Loucy (cell line): ENCODE data around the gene DOCK8.
A peak's percentile ranks its signal among the peaks of the same experiment; 100 is the strongest.
"Not testable (repeated sequence)": the region's sequence is repeated elsewhere in the genome, so short reads cannot be mapped to it uniquely, and the experiment has no call there.

Experiments used
- H2AFZ ChIP-seq: fragments of 200-600 bp; sonication (generic); 2 replicates; pipeline ENCODE4 v1.6.0; 2016; ENCODE audit warnings: antibody characterized with exemption, mild to moderate bottlenecking, low read length, moderate library complexity
- H3F3A ChIP-seq: fragments of 200-600 bp; 2 replicates; pipeline ENCODE4 v1.6.0; 2016; ENCODE audit warnings: antibody characterized with exemption, low read depth, mild to moderate bottlenecking
- H3K27me3 ChIP-seq: fragments of 200-600 bp; sonication (generic); 2 replicates; pipeline ENCODE4 v1.6.1; 2014; ENCODE audit warnings: low read length, mild to moderate bottlenecking; ENCODE audit not compliant: insufficient read depth, poor library complexity, severe bottlenecking
- H3K36me3 ChIP-seq: fragments of 200-600 bp; sonication (generic); 2 replicates; pipeline ENCODE4 v1.6.1; 2016; ENCODE audit warnings: low read length; ENCODE audit not compliant: insufficient read depth
- H3K4me1 ChIP-seq: fragments of 200-600 bp; sonication (generic); 2 replicates; pipeline ENCODE4 v1.5.1; 2014; ENCODE audit warnings: low read length, mild to moderate bottlenecking; ENCODE audit not compliant: insufficient read depth, poor library complexity, severe bottlenecking
- H3K4me2 ChIP-seq: fragments of 200-600 bp; sonication (generic); 2 replicates; pipeline ENCODE4 v1.6.0; 2014; ENCODE audit warnings: antibody characterized with exemption, low read length, low read depth, mild to moderate bottlenecking; ENCODE audit not compliant: poor library complexity, severe bottlenecking
- H3K4me3 ChIP-seq: fragments of 200-600 bp; sonication (generic); 2 replicates; pipeline ENCODE4 v1.5.1; 2014; ENCODE audit warnings: low read length, mild to moderate bottlenecking, mixed read lengths; ENCODE audit not compliant: poor library complexity, severe bottlenecking
- H3K79me2 ChIP-seq: fragments of 200-600 bp; sonication (generic); 2 replicates; pipeline ENCODE4 v1.6.1; 2014; ENCODE audit warnings: low read length; ENCODE audit not compliant: insufficient read depth
- H3K9ac ChIP-seq: fragments of 200-600 bp; sonication (generic); 2 replicates; pipeline ENCODE4 v1.6.0; 2014; ENCODE audit warnings: mild to moderate bottlenecking, low read depth, low read length, moderate library complexity; ENCODE audit not compliant: poor library complexity, severe bottlenecking
- H3K9me2 ChIP-seq: fragments of 200-600 bp; sonication (generic); replicated peaks from 2 replicates; pipeline ENCODE4 v1.6.1; 2016; ENCODE audit warnings: low read depth, low read length, mixed read lengths
- H3K9me3 ChIP-seq: fragments of 200-600 bp; sonication (generic); 2 replicates; pipeline ENCODE4 v1.6.1; 2014; ENCODE audit warnings: mild to moderate bottlenecking, antibody characterized with exemption, low read length, low read depth; ENCODE audit not compliant: insufficient read depth
- H4K20me1 ChIP-seq: fragments of 200-600 bp; sonication (generic); 2 replicates; pipeline ENCODE4 v1.6.0; 2014; ENCODE audit warnings: antibody characterized with exemption, low read length, mild to moderate bottlenecking; ENCODE audit not compliant: insufficient read depth, poor library complexity, severe bottlenecking
- EZH2phosphoT487 ChIP-seq: fragments of 200-600 bp; IDR thresholded peaks from 2 replicates; pipeline ENCODE4 v1.6.1; 2018; ENCODE audit warnings: antibody characterized with exemption, mild to moderate bottlenecking, moderate library complexity, borderline replicate concordance
- TF ChIP-seq, protein P1 (sequence below): fragments of 200-600 bp; sonication (generic); conservative IDR thresholded peaks from 2 replicates; pipeline ENCODE4 v1.5.1; 2014; ENCODE audit warnings: mild to moderate bottlenecking, antibody characterized with exemption, low read length

Gene DOCK8

DNA sequence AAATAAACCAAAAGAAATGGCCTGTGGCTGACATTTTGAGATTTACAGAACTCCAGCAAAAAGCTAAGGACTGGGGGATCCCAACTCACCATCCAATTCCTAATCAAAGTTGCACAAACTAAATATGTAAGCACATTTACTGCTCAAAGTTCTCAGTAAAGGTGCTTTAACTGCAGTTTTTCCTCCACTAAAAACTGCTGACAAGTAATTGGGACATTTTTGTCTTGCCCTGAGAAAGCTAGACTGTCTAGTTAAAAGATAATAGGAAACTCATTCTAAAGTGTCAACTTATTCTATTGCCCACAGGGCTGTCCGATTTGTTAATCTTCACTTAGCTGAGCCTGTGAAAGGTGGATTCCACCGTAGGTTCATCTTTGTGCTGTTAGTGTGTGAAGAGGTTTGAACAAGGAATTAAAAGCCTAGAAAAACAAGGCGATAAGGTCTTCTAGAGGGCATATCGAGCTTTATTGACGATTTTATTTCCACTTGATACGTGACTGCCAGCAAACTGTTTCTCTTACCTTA, 1.0 kb downstream of the DOCK8 start:
- H3K4me1 ChIP-seq, result peaks cover 51% of the 10 kb centered on the region
- H3F3A ChIP-seq, result peaks cover 9% of the 10 kb centered on the region; the same call in 1 of the 2 replicates
- H3K9me2 ChIP-seq, result no peaks in the 10 kb centered on the region
- H3K9me3 ChIP-seq, result no peaks in the 10 kb centered on the region
- H4K20me1 ChIP-seq, result no peaks in the 10 kb centered on the region
- peak overlapping the region; percentile 90 for H3K4me2 ChIP-seq
- no peaks in the 10 kb centered on the region for H3K36me3 ChIP-seq
- H3K9ac ChIP-seq, result peak overlapping the region; percentile 85
- TF ChIP-seq, protein P1, sequence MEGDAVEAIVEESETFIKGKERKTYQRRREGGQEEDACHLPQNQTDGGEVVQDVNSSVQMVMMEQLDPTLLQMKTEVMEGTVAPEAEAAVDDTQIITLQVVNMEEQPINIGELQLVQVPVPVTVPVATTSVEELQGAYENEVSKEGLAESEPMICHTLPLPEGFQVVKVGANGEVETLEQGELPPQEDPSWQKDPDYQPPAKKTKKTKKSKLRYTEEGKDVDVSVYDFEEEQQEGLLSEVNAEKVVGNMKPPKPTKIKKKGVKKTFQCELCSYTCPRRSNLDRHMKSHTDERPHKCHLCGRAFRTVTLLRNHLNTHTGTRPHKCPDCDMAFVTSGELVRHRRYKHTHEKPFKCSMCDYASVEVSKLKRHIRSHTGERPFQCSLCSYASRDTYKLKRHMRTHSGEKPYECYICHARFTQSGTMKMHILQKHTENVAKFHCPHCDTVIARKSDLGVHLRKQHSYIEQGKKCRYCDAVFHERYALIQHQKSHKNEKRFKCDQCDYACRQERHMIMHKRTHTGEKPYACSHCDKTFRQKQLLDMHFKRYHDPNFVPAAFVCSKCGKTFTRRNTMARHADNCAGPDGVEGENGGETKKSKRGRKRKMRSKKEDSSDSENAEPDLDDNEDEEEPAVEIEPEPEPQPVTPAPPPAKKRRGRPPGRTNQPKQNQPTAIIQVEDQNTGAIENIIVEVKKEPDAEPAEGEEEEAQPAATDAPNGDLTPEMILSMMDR, result no peak
- no peak for TF ChIP-seq EZH2phosphoT487
- peaks cover 59% of the 10 kb centered on the region for H3K79me2 ChIP-seq
- H3K4me3 ChIP-seq, result peak overlapping the region; percentile 75
- H3K27me3 ChIP-seq, result no peaks in the 10 kb centered on the region
- peak overlapping the region; percentile 81; the same call in 1 of the 2 replicates for H2AFZ ChIP-seq

DNA sequence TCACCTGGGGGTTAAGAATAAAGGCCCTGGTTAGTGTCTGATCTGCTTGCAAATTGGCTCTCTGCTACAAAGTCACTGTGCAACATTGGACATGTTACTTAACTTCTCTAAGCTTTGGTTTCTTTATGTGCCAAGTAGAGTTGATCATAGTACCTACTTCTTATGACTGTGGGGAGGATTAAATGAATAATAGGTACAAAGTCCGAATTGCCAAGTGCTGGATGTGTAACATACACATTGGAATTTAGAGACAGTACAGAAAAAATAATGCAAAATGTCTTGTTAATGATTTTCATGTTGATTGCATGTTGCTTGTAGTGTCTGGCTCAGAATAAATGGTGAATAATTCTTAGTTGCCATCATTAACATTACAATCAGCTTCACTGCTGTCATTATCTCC, 2.2 kb downstream of the DOCK8 start:
- Histone ChIP-seq H3K9me3 (no peaks in the 10 kb centered on the region), H3K9me2 (no peaks in the 10 kb centered on the region), H3K4me2 (peak overlapping the region; percentile 90), H3K4me1 (peaks cover 59% of the 10 kb centered on the region), H2AFZ (no peak overlapping the region), H3K4me3 (peak overlapping the region; percentile 75), H3K27me3 (no peaks in the 10 kb centered on the region), H3K9ac (peak overlapping the region; percentile 85), H3K36me3 (no peaks in the 10 kb centered on the region), H4K20me1 (no peaks in the 10 kb centered on the region), H3F3A (peaks cover 9% of the 10 kb centered on the region; the same call in 1 of the 2 replicates), H3K79me2 (peaks cover 69% of the 10 kb centered on the region)
- TF ChIP-seq, protein P1, result no peak
- no peak for TF ChIP-seq EZH2phosphoT487

DNA sequence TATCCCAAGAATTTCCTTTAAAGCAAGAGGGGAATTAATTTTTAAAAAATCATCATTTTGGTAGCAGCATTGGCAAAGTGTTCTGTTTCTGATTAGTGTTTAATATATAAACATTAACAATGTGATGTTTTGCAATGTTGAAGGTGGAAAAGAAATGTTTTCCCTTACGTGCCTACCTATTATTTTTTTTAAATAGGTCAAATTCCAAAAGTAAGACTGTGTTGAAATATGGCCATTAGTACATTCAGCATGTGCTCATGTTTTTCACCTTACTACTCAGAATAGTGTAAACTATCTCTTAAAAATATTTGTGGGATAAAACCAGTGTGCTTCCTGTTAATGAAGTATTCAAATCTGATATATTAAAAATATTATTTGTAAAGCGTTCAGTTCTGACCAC, 3.3 kb downstream of the DOCK8 start:
- Histone ChIP-seq H3K27me3 (no peaks in the 10 kb centered on the region), H3K9me2 (no peaks in the 10 kb centered on the region), H3K9ac (peak overlapping the region; percentile 85), H2AFZ (no peak overlapping the region), H3F3A (peaks cover 7% of the 10 kb centered on the region; the same call in 1 of the 2 replicates), H3K4me1 (peaks cover 69% of the 10 kb centered on the region), H4K20me1 (no peaks in the 10 kb centered on the region), H3K4me2 (peak overlapping the region; percentile 90), H3K79me2 (peaks cover 80% of the 10 kb centered on the region), H3K4me3 (peak overlapping the region; percentile 75), H3K36me3 (no peaks in the 10 kb centered on the region), H3K9me3 (no peaks in the 10 kb centered on the region)
- TF ChIP-seq, protein P1, result no peak
- no peak for TF ChIP-seq EZH2phosphoT487

DNA sequence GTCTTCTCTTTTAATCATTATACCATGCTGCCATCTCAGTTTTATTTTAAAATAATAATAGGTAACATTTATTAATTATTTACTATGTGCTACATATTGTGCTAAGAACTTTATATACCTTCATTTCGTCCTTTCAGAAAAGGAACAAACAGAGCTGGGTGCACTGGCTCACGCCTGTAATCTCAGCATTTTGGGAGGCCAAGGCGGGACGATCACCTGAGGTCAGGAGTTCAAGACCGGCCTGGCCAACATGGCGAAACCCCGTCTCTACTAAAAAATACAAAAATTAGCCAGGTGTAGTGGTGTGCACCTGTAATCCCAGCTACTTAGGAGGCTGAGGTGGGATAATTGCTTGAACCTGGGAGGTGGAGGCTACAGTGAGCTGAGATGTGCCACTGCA, 4.4 kb downstream of the DOCK8 start:
- H3K9me3 ChIP-seq, H3K9me2 ChIP-seq, H3K9ac ChIP-seq, H4K20me1 ChIP-seq, H3K27me3 ChIP-seq, H2AFZ ChIP-seq, H3K36me3 ChIP-seq: not testable (repeated sequence)
- Histone ChIP-seq H3K4me1 (peaks cover 78% of the 10 kb centered on the region), H3K4me2 (peak overlapping the region; percentile 90), H3F3A (peaks cover 15% of the 10 kb centered on the region; the same call in 1 of the 2 replicates), H3K79me2 (peaks cover 83% of the 10 kb centered on the region), H3K4me3 (peak overlapping the region; percentile 75)
